Fibroblast of lung (primary cell): ENCODE results near the gene REC114. TPM values are rescaled to one million over a fixed set of nuclear protein-coding genes. Genes with fewer than 3 reads are reported as not detected.

Experiments used
- DNase-seq, 2 donors: peaks; one replicate each; pipeline versions ENCODE4 v3.0.0 to v3.0.0-alpha.2; 2010; ENCODE audit warnings: low read depth in 2 of 2
- H2AFZ ChIP-seq: 2 replicates; pipeline ENCODE4 v1.5.1; 2012; ENCODE audit warnings: low read length, control low read depth, inconsistent platforms
- H3K27ac ChIP-seq: 2 replicates; pipeline ENCODE4 v1.5.1; 2011; ENCODE audit warnings: low read length, control low read depth; ENCODE audit not compliant: insufficient read depth
- H3K27me3 ChIP-seq: 2 replicates; pipeline ENCODE4 v1.5.1; 2011; ENCODE audit warnings: mild to moderate bottlenecking, low read length; ENCODE audit not compliant: control insufficient read depth, insufficient read depth
- H3K36me3 ChIP-seq: 2 replicates; pipeline ENCODE4 v1.5.1; 2011; ENCODE audit warnings: low read length; ENCODE audit not compliant: control insufficient read depth, insufficient read depth
- H3K4me1 ChIP-seq: 2 replicates; pipeline ENCODE4 v1.5.1; 2011; ENCODE audit warnings: low read length; ENCODE audit not compliant: control insufficient read depth, insufficient read depth; ENCODE audit errors: extremely low read depth
- H3K4me2 ChIP-seq: 2 replicates; pipeline ENCODE4 v1.5.1; 2011; ENCODE audit warnings: low read length, control low read depth; ENCODE audit not compliant: insufficient read depth; ENCODE audit errors: extremely low read depth
- H3K4me3 ChIP-seq, 4 experiments: fragments of 200-600 bp in 1 of 4; sonication (generic) in 1 of 4; replicated peaks in 1 of 4; 2 replicates each; pipeline ENCODE4 v1.5.1; 2011 to 2016; ENCODE audit warnings: low read length in 4 of 4, low read depth in 3 of 4, mild to moderate bottlenecking in 3 of 4, control low read depth in 2 of 4, inconsistent platforms in 1 of 4, mixed read lengths in 1 of 4; ENCODE audit not compliant: insufficient read depth in 1 of 4; ENCODE audit errors: control extremely low read depth in 1 of 4
- H3K79me2 ChIP-seq: 2 replicates; pipeline ENCODE4 v1.5.1; 2012; ENCODE audit warnings: mild to moderate bottlenecking, low read length, inconsistent platforms; ENCODE audit not compliant: control insufficient read depth, insufficient read depth
- H3K9ac ChIP-seq: 2 replicates; pipeline ENCODE4 v1.5.1; 2011; ENCODE audit warnings: mild to moderate bottlenecking, low read length, control low read depth; ENCODE audit not compliant: insufficient read depth
- H3K9me3 ChIP-seq: 2 replicates; pipeline ENCODE4 v1.5.1; 2012; ENCODE audit warnings: low read depth, low read length; ENCODE audit not compliant: control insufficient read depth, insufficient read depth
- H4K20me1 ChIP-seq: 2 replicates; pipeline ENCODE4 v1.5.1; 2011; ENCODE audit warnings: low read length; ENCODE audit not compliant: control insufficient read depth, insufficient read depth; ENCODE audit errors: extremely low read depth
- EZH2 ChIP-seq: IDR thresholded peaks from 2 replicates; pipeline ENCODE4 v1.5.1; 2012; ENCODE audit warnings: low read length, control low read depth, mild to moderate bottlenecking; ENCODE audit errors: missing control alignments
- polyA plus RNA-seq, 2 donors: library from polyadenylated mRNA; depleted of rRNA in 1 of 2; stranded (reverse) in 1 of 2; unstranded in 1 of 2; fragments of >200 nt; gene quantifications; 2 replicates each; pipeline ENCODE4 v1.2.1, GENCODE V29; 2011 to 2012; ENCODE audit warnings: missing spikeins in 1 of 2
- total RNA-seq: library from RNA; depleted of rRNA; stranded (reverse); fragments of >200 nt; gene quantifications from 2 replicates; pipeline ENCODE4 v1.2.1, GENCODE V29; 2014
- TF ChIP-seq, protein P1 (sequence below), 2 donors: IDR thresholded peaks in 1 of 2; conservative IDR thresholded peaks in 1 of 2; 1 replicate in 1 of 2; 2 replicates in 1 of 2; pipeline ENCODE4 v1.5.1; 2011 to 2012; ENCODE audit warnings: low read length in 2 of 2, control low read depth in 1 of 2, inconsistent platforms in 1 of 2, low read depth in 1 of 2, mild to moderate bottlenecking in 1 of 2

The REC114 gene
- total and polyA plus RNA-seq, 2 donors (not counting 1 experiment from before 2014, with no cell fraction given) = not detected

GRCh38 chr15:73538563-73539211, 95.7 kb downstream of the REC114 start:
- H3K27ac ChIP-seq = no peak overlapping the region
- H3K9ac ChIP-seq = no peak overlapping the region
- no peaks in the 10 kb centered on the region for H3K9me3 ChIP-seq
- no peak overlapping the region for H2AFZ ChIP-seq
- H3K36me3 ChIP-seq = no peaks in the 10 kb centered on the region
- no peak overlapping the region for H3K4me3 ChIP-seq
- no peak for TF ChIP-seq EZH2
- TF ChIP-seq, protein P1, sequence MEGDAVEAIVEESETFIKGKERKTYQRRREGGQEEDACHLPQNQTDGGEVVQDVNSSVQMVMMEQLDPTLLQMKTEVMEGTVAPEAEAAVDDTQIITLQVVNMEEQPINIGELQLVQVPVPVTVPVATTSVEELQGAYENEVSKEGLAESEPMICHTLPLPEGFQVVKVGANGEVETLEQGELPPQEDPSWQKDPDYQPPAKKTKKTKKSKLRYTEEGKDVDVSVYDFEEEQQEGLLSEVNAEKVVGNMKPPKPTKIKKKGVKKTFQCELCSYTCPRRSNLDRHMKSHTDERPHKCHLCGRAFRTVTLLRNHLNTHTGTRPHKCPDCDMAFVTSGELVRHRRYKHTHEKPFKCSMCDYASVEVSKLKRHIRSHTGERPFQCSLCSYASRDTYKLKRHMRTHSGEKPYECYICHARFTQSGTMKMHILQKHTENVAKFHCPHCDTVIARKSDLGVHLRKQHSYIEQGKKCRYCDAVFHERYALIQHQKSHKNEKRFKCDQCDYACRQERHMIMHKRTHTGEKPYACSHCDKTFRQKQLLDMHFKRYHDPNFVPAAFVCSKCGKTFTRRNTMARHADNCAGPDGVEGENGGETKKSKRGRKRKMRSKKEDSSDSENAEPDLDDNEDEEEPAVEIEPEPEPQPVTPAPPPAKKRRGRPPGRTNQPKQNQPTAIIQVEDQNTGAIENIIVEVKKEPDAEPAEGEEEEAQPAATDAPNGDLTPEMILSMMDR (conservative IDR thresholded peaks at IDR 0.05 in 1 of 2, IDR thresholded peaks at IDR 0.05 in 1 of 2; ENCODE audit: low read depth in 1 of 2, low read length in 2 of 2) = no peak
- no peaks in the 10 kb centered on the region for H3K4me1 ChIP-seq
- no peak overlapping the region for H3K4me2 ChIP-seq
- H4K20me1 ChIP-seq = no peaks in the 10 kb centered on the region
- H3K27me3 ChIP-seq = no peaks in the 10 kb centered on the region
- DNase-seq = no peak
- H3K79me2 ChIP-seq = no peaks in the 10 kb centered on the region

DNA sequence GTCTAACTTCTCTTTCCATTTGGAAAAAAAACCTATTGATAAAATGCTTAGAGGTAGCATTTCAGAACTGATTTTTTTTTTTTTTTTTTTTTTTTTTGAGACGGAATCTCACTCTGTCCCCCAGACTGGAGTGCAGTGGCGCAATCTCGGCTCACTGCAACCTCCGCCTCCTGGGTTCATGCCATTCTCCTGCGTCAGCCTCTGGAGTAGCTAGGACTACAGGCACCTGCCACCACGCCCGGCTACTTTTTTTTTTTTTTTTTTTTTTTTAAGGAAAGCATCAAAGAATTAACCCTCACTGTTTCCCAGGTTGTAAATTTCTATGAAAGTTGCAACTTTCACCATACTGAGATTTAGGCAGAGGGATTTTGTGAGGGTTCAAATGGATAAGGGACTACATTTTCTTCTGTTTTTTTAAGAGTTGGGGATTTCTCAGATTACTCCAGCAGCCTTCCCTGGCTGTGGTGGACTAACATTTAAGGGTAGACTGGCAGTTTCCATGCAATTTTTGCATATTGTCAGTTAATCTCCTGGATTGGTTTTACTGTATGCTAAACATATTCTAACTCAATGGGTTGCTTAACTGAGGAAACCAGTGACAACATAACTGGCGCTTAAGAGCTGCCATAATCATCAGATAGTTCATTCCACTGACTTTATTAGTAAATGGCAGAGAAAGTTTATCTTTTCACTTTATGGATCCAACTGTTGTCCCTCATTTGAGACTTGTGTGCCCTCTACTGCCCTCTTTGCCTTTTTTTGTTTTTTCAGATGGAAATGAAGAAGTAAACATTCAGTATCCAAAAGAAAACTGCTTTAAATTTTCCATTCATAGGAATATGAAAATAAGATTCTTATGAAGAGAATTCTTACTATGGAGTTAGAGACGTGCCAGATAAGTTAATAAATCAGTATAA, 96.5 kb downstream of the REC114 start:
- DNase-seq = no peak
- H3K27me3 ChIP-seq = no peaks in the 10 kb centered on the region
- no peak overlapping the region for H3K9ac ChIP-seq
- no peak overlapping the region for H3K27ac ChIP-seq
- H3K36me3 ChIP-seq = no peaks in the 10 kb centered on the region
- no peak overlapping the region for H3K4me2 ChIP-seq
- no peak overlapping the region for H2AFZ ChIP-seq
- H3K9me3 ChIP-seq = no peaks in the 10 kb centered on the region
- H3K4me1 ChIP-seq = no peaks in the 10 kb centered on the region
- no peak overlapping the region for H3K4me3 ChIP-seq
- no peaks in the 10 kb centered on the region for H3K79me2 ChIP-seq
- H4K20me1 ChIP-seq = no peaks in the 10 kb centered on the region
- TF ChIP-seq, protein P1 (conservative IDR thresholded peaks at IDR 0.05 in 1 of 2, IDR thresholded peaks at IDR 0.05 in 1 of 2; ENCODE audit: low read depth in 1 of 2, low read length in 2 of 2) = no peak
- TF ChIP-seq EZH2 = no peak

DNA sequence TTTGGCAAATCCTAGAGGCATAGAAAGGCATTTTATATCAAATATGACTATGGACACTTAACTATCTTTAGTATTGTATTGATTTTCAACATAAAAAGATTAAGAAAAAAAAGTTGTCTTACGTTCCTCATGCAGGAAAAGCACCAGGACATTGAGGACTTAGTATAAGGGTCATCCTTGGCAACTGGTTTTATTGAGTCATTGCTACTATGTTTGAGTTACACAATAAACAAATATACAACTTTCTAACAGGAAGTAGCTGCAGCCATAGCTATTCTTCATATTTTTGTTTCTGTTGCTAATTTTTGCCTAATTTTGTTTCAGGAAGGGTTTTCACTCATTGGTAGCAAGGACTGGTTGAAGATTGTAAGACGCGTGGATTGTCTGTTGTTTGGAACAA, 97.2 kb downstream of the REC114 start:
- H3K4me2 ChIP-seq = no peak overlapping the region
- TF ChIP-seq, protein P1 (conservative IDR thresholded peaks at IDR 0.05 in 1 of 2, IDR thresholded peaks at IDR 0.05 in 1 of 2; ENCODE audit: low read depth in 1 of 2, low read length in 2 of 2) = no peak
- DNase-seq = peak in 1 of 2 donors; percentile 12
- H3K79me2 ChIP-seq = no peaks in the 10 kb centered on the region
- H3K27ac ChIP-seq = no peak overlapping the region
- H4K20me1 ChIP-seq = no peaks in the 10 kb centered on the region
- H3K27me3 ChIP-seq = no peaks in the 10 kb centered on the region
- no peaks in the 10 kb centered on the region for H3K9me3 ChIP-seq
- no peak overlapping the region for H2AFZ ChIP-seq
- no peak overlapping the region for H3K4me3 ChIP-seq
- H3K9ac ChIP-seq = no peak overlapping the region
- no peaks in the 10 kb centered on the region for H3K4me1 ChIP-seq
- H3K36me3 ChIP-seq = no peaks in the 10 kb centered on the region
